Esophagus muscularis mucosa (tissue), 3 donors: ENCODE results near the gene CAMLG.

Experiments
- CTCF ChIP-seq, 3 experiments: fragments of 200-600 bp in 2 of 3; fragments of 450-650 bp in 1 of 3; sonication (generic) in 2 of 3; IDR thresholded peaks; one replicate each; pipeline ENCODE4 v1.5.1; 2017 to 2019; ENCODE audit warnings: antibody characterized with exemption in 3 of 3, mild to moderate bottlenecking in 2 of 3, moderate library complexity in 1 of 3
- POLR2A ChIP-seq: fragments of 450-650 bp; IDR thresholded peaks from one replicate; pipeline ENCODE4 v1.6.1; 2017; ENCODE audit warnings: antibody characterized with exemption, moderate library complexity, mild to moderate bottlenecking, low read depth
- POLR2AphosphoS5 ChIP-seq, 2 donors: sonication (generic); formaldehyde crosslinking; IDR thresholded peaks; one replicate each; pipeline ENCODE4 v1.6.1; 2017; ENCODE audit warnings: antibody characterized with exemption in 2 of 2

DNA sequence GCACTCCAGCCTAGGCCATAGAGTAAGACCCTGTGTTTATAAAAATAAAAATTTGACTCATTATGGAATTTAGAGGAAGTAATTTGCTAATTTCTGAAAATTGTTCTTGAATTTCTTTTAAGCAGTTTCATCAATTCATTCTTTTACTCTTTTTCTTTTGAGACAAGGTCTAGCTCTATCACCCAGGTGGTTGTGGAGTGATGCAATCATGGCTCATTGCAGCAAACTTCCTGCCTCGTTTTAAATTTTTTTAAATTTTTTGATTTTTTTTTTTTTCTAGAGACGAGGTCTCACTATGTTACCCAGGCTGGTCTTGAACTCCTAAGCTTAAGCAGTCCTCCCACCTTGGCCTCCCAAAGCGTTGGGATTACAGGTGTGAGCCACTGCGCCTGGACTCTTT lies 3.1 kb upstream of the CAMLG start:
- TF ChIP-seq POLR2A (no peak), CTCF (IDR thresholded peaks at IDR 0.05) (no peak), POLR2AphosphoS5 (IDR thresholded peaks at IDR 0.05) (no peak)
